OCI-LY3 (cell line): Measurements from ENCODE around the gene CCDC194.
"Not testable (repeated sequence)": the region's sequence is repeated elsewhere in the genome, so short reads cannot be mapped to it uniquely, and the experiment has no call there.

Experiments used
- H2AFZ ChIP-seq: fragments of 200-600, 300-600 bp; shearing (Covaris generic); 2 replicates; pipeline ENCODE4 v1.6.0; 2014; ENCODE audit warnings: antibody characterized with exemption, low read depth, low read length
- H3K27ac ChIP-seq: fragments of 200-600, 300-600 bp; sonication (generic); 2 replicates; pipeline ENCODE4 v1.5.1; 2014; ENCODE audit warnings: mild to moderate bottlenecking, low read length, moderate library complexity, mixed read lengths
- H3K27me3 ChIP-seq: fragments of 200-600, 300-600 bp; sonication (generic); 2 replicates; pipeline ENCODE4 v1.6.1; 2014; ENCODE audit warnings: low read depth, low read length, mixed read lengths
- H3K36me3 ChIP-seq: fragments of 200-600, 300-600 bp; sonication (generic); replicated peaks from 2 replicates; pipeline ENCODE3; 2014; ENCODE audit warnings: low read depth, low read length, mixed read lengths
- H3K4me1 ChIP-seq: fragments of 300-600, 200-600 bp; sonication (generic); 2 replicates; pipeline ENCODE4 v1.6.1; 2014; ENCODE audit warnings: low read length, mixed read lengths
- H3K4me2 ChIP-seq: fragments of 200-600, 300-600 bp; sonication (generic); 2 replicates; pipeline ENCODE4 v1.6.1; 2014; ENCODE audit warnings: low read length, mixed read lengths
- H3K4me3 ChIP-seq: fragments of 300-600, 200-600 bp; sonication (generic); 2 replicates; pipeline ENCODE4 v1.5.1; 2014; ENCODE audit warnings: antibody characterized with exemption, mild to moderate bottlenecking, low read length, moderate library complexity
- H3K79me2 ChIP-seq: fragments of 300-600, 200-600 bp; shearing (Covaris generic); 2 replicates; pipeline ENCODE4 v1.6.1; 2014; ENCODE audit warnings: mild to moderate bottlenecking, low read length, mixed read lengths
- H3K9ac ChIP-seq: fragments of 300-600, 200-600 bp; shearing (Covaris generic); 2 replicates; pipeline ENCODE4 v1.6.0; 2014; ENCODE audit warnings: mild to moderate bottlenecking, low read length, moderate library complexity
- H3K9me3 ChIP-seq: fragments of 200-600, 300-600 bp; shearing (Covaris generic); 2 replicates; pipeline ENCODE4 v1.6.1; 2014; ENCODE audit warnings: low read length, mixed read lengths; ENCODE audit not compliant: insufficient read depth
- H4K20me1 ChIP-seq: fragments of 200-600, 300-600 bp; sonication (generic); 2 replicates; pipeline ENCODE4 v1.6.1; 2016; ENCODE audit warnings: low read length, mixed read lengths; ENCODE audit not compliant: insufficient read depth
- EZH2phosphoT487 ChIP-seq: fragments of 200-600 bp; shearing (Covaris generic); IDR thresholded peaks from 2 replicates; pipeline ENCODE4 v1.6.1; 2018; ENCODE audit warnings: antibody characterized with exemption, mixed run types, low read depth
- TF ChIP-seq, protein P1 (sequence below): fragments of 200-600, 300-600 bp; sonication (generic); IDR thresholded peaks from 2 replicates; pipeline ENCODE4 v1.5.1; 2014; ENCODE audit warnings: antibody characterized with exemption, low read length, low read depth

Gene CCDC194

GRCh38 chr19:17365361-17365760 lies 28.6 kb downstream of the CCDC194 start:
- H3K27ac ChIP-seq = no peak overlapping the region
- H2AFZ ChIP-seq = no peak overlapping the region
- H3K27me3 ChIP-seq = peaks cover 8% of the 10 kb centered on the region
- no peak overlapping the region for H3K4me3 ChIP-seq
- H3K79me2 ChIP-seq = no peaks in the 10 kb centered on the region
- no peaks in the 10 kb centered on the region for H3K36me3 ChIP-seq
- H4K20me1 ChIP-seq = no peaks in the 10 kb centered on the region
- no peak overlapping the region for H3K4me2 ChIP-seq
- peaks cover 9% of the 10 kb centered on the region for H3K4me1 ChIP-seq
- no peak overlapping the region for H3K9ac ChIP-seq
- no peak for TF ChIP-seq EZH2phosphoT487
- TF ChIP-seq, protein P1, sequence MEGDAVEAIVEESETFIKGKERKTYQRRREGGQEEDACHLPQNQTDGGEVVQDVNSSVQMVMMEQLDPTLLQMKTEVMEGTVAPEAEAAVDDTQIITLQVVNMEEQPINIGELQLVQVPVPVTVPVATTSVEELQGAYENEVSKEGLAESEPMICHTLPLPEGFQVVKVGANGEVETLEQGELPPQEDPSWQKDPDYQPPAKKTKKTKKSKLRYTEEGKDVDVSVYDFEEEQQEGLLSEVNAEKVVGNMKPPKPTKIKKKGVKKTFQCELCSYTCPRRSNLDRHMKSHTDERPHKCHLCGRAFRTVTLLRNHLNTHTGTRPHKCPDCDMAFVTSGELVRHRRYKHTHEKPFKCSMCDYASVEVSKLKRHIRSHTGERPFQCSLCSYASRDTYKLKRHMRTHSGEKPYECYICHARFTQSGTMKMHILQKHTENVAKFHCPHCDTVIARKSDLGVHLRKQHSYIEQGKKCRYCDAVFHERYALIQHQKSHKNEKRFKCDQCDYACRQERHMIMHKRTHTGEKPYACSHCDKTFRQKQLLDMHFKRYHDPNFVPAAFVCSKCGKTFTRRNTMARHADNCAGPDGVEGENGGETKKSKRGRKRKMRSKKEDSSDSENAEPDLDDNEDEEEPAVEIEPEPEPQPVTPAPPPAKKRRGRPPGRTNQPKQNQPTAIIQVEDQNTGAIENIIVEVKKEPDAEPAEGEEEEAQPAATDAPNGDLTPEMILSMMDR = no peak
- no peaks in the 10 kb centered on the region for H3K9me3 ChIP-seq

- not testable (repeated sequence) for H4K20me1 ChIP-seq, H3K27ac ChIP-seq, H3K27me3 ChIP-seq, H3K4me1 ChIP-seq, H3K9me3 ChIP-seq, H3K4me3 ChIP-seq, H3K4me2 ChIP-seq, H2AFZ ChIP-seq, H3K9ac ChIP-seq, H3K79me2 ChIP-seq, H3K36me3 ChIP-seq
Measured at GRCh38 chr19:17363852-17364605, 30.0 kb downstream of the CCDC194 start.

GRCh38 chr19:17359905-17360800 lies 33.8 kb downstream of the CCDC194 start:
- Histone ChIP-seq H3K9ac (no peak overlapping the region), H3K4me1 (no peaks in the 10 kb centered on the region), H3K79me2 (no peaks in the 10 kb centered on the region), H4K20me1 (no peaks in the 10 kb centered on the region), H3K36me3 (no peaks in the 10 kb centered on the region), H3K9me3 (no peaks in the 10 kb centered on the region), H2AFZ (no peak overlapping the region), H3K4me2 (no peak overlapping the region), H3K27me3 (peaks cover 3% of the 10 kb centered on the region; the same call in 1 of the 2 replicates), H3K4me3 (no peak overlapping the region), H3K27ac (no peak overlapping the region)
- TF ChIP-seq, protein P1 = no peak
- no peak for TF ChIP-seq EZH2phosphoT487

GRCh38 chr19:17358395-17358794 lies 35.6 kb downstream of the CCDC194 start:
- Histone ChIP-seq H3K9me3 (no peaks in the 10 kb centered on the region), H3K9ac (no peak overlapping the region), H3K79me2 (no peaks in the 10 kb centered on the region), H3K4me1 (no peaks in the 10 kb centered on the region), H3K27me3 (peaks cover 3% of the 10 kb centered on the region; the same call in 1 of the 2 replicates), H3K4me2 (no peak overlapping the region), H4K20me1 (no peaks in the 10 kb centered on the region), H3K27ac (no peak overlapping the region), H2AFZ (no peak overlapping the region), H3K4me3 (no peak overlapping the region), H3K36me3 (no peaks in the 10 kb centered on the region)
- no peak for TF ChIP-seq EZH2phosphoT487
- TF ChIP-seq, protein P1 = no peak
